H1 (cell line): ENCODE measurements around the gene CDKN3. TPM values are rescaled to one million over a fixed set of nuclear protein-coding genes. Genes with fewer than 3 reads are reported as not detected.

ENCODE experiments used
- CTCF ChIA-PET: fragments of 300-600 bp; sonication (Branson Sonifier 250); formaldehyde crosslinking; loops from one replicate; lab custom pipeline; 2021; ENCODE audit not compliant: partially characterized antibody; lab: Charles Lee
- POLR2A ChIA-PET: fragments of 300-600 bp; sonication (Branson Sonifier 250); formaldehyde crosslinking; loops from one replicate; lab custom pipeline; 2021; ENCODE audit warnings: inconsistent platforms; ENCODE audit not compliant: partially characterized antibody; lab: Charles Lee
- DNase-seq, 2 experiments: peaks; one replicate each; pipeline versions ENCODE4 v3.0.0 to v3.0.0-alpha.2; 2010 to 2022; ENCODE audit warnings: low spot score in 2 of 2, low read depth in 1 of 2, mixed read lengths in 1 of 2
- FAIRE-seq: peaks from 2 replicates; lab custom pipeline; 2011; peaks lifted over from hg19 to GRCh38; lab: Jason Lieb, UNC
- H2AFZ ChIP-seq: 2 replicates; pipeline ENCODE4 v1.8.1; 2012; ENCODE audit warnings: low read length, inconsistent platforms
- H2AK5ac ChIP-seq: 2 replicates; pipeline ENCODE4 v1.6.1; 2013; ENCODE audit warnings: low read depth, low read length
- H2BK120ac ChIP-seq: replicated peaks from 2 replicates; pipeline ENCODE3; 2013; ENCODE audit warnings: low read depth, low read length, inconsistent platforms
- H2BK12ac ChIP-seq: 2 replicates; pipeline ENCODE4 v1.6.1; 2013; ENCODE audit warnings: low read depth, low read length
- H2BK15ac ChIP-seq: 2 replicates; pipeline ENCODE4 v1.6.1; 2013; ENCODE audit warnings: low read length
- H2BK20ac ChIP-seq: 2 replicates; pipeline ENCODE4 v1.6.1; 2013; ENCODE audit warnings: low read length
- H2BK5ac ChIP-seq: 2 replicates; pipeline ENCODE4 v1.6.1; 2013; ENCODE audit warnings: low read depth, low read length
- H3K14ac ChIP-seq: 2 replicates; pipeline ENCODE4 v1.6.1; 2013; ENCODE audit warnings: inconsistent platforms; ENCODE audit not compliant: insufficient read length
- H3K18ac ChIP-seq: 2 replicates; pipeline ENCODE4 v1.6.1; 2013; ENCODE audit warnings: low read length; ENCODE audit errors: extremely low read depth
- H3K23ac ChIP-seq: 2 replicates; pipeline ENCODE4 v1.6.1; 2013; ENCODE audit warnings: inconsistent platforms; ENCODE audit not compliant: insufficient read length
- H3K23me2 ChIP-seq: 2 replicates; pipeline ENCODE4 v1.6.1; 2013; ENCODE audit warnings: low read depth, low read length
- H3K27ac ChIP-seq: 2 replicates; pipeline ENCODE4 v1.6.1; 2011; ENCODE audit warnings: low read depth, low read length, inconsistent platforms
- H3K27me3 ChIP-seq, 4 experiments: replicated peaks in 1 of 4; 1 replicate in 1 of 4; 2 replicates in 3 of 4; pipeline versions ENCODE4 v1.6.1 to v1.8.1; 2011 to 2013; ENCODE audit warnings: low read length in 3 of 4, mild to moderate bottlenecking in 3 of 4, inconsistent platforms in 2 of 4, mixed read lengths in 2 of 4, moderate library complexity in 1 of 4; ENCODE audit not compliant: control insufficient read depth in 3 of 4, insufficient read depth in 3 of 4; ENCODE audit errors: extremely low read depth in 1 of 4
- H3K36me3 ChIP-seq, 4 experiments: 2 replicates each; pipeline versions ENCODE4 v1.6.1 to v1.8.1; 2011 to 2013; ENCODE audit warnings: mild to moderate bottlenecking in 4 of 4, low read length in 3 of 4, moderate library complexity in 2 of 4, control low read depth in 1 of 4, inconsistent platforms in 1 of 4; ENCODE audit not compliant: insufficient read depth in 4 of 4, control insufficient read depth in 2 of 4
- H3K4ac ChIP-seq: replicated peaks from 2 replicates; pipeline ENCODE3; 2013; ENCODE audit warnings: low read length, low read depth, mixed read lengths, inconsistent platforms; ENCODE audit not compliant: insufficient read length
- H3K4me1 ChIP-seq, 4 experiments: replicated peaks in 1 of 4; 1 replicate in 1 of 4; 2 replicates in 3 of 4; pipeline versions ENCODE4 v1.6.1 to v1.8.1; 2011 to 2013; ENCODE audit warnings: low read length in 3 of 4, inconsistent platforms in 2 of 4, mixed read lengths in 1 of 4; ENCODE audit not compliant: insufficient read depth in 4 of 4, control insufficient read depth in 3 of 4
- H3K4me2 ChIP-seq, 2 experiments: 2 replicates each; pipeline versions ENCODE4 v1.6.1 to v1.8.1; 2011 to 2013; ENCODE audit warnings: low read depth in 2 of 2, low read length in 2 of 2, control low read depth in 1 of 2, inconsistent platforms in 1 of 2, mild to moderate bottlenecking in 1 of 2; ENCODE audit not compliant: insufficient read depth in 1 of 2
- H3K4me3 ChIP-seq, 4 experiments: fragments of 200-600, 300-600 bp in 1 of 4; sonication (generic), shearing (Covaris generic), sonication (Bioruptor Twin) in 1 of 4; 2 replicates each; pipeline versions ENCODE4 v1.5.1 to v1.8.1; 2011 to 2016; ENCODE audit warnings: low read length in 4 of 4, low read depth in 3 of 4, control low read depth in 2 of 4, inconsistent platforms in 2 of 4, mild to moderate bottlenecking in 2 of 4, mixed read lengths in 1 of 4, moderate library complexity in 1 of 4; ENCODE audit not compliant: insufficient read depth in 2 of 4; ENCODE audit errors: extremely low read depth in 1 of 4
- H3K56ac ChIP-seq: replicated peaks from 2 replicates; pipeline ENCODE3; 2013; ENCODE audit warnings: low read depth, mild to moderate bottlenecking, mixed read lengths, low read length, inconsistent platforms; ENCODE audit not compliant: insufficient read length
- H3K79me1 ChIP-seq: 2 replicates; pipeline ENCODE4 v1.6.1; 2013; ENCODE audit warnings: low read depth, low read length, control low read depth
- H3K79me2 ChIP-seq, 2 experiments: 2 replicates each; pipeline versions ENCODE4 v1.6.1 to v1.8.1; 2012 to 2013; ENCODE audit warnings: low read length in 2 of 2, mild to moderate bottlenecking in 2 of 2, inconsistent platforms in 1 of 2; ENCODE audit not compliant: insufficient read depth in 2 of 2, control insufficient read depth in 1 of 2
- H3K9ac ChIP-seq, 4 experiments: replicated peaks in 1 of 4; 1 replicate in 1 of 4; 2 replicates in 3 of 4; pipeline versions ENCODE4 v1.6.1 to v1.8.1; 2011 to 2013; ENCODE audit warnings: low read depth in 3 of 4, low read length in 3 of 4, control low read depth in 2 of 4, mild to moderate bottlenecking in 2 of 4, moderate library complexity in 2 of 4, inconsistent platforms in 1 of 4; ENCODE audit errors: extremely low read depth in 1 of 4
- H3K9me3 ChIP-seq, 2 experiments: 2 replicates each; pipeline versions ENCODE4 v1.6.1 to v1.8.1; 2012 to 2013; ENCODE audit warnings: mild to moderate bottlenecking in 2 of 2, moderate library complexity in 2 of 2, control low read depth in 1 of 2, inconsistent platforms in 1 of 2, low read depth in 1 of 2, low read length in 1 of 2, mixed read lengths in 1 of 2; ENCODE audit not compliant: insufficient read depth in 2 of 2
- H4K20me1 ChIP-seq, 2 experiments: replicated peaks in 1 of 2; 2 replicates each; pipeline versions ENCODE3 to v1.8.1; 2011 to 2013; ENCODE audit warnings: inconsistent platforms in 2 of 2, low read length in 2 of 2, mild to moderate bottlenecking in 1 of 2; ENCODE audit not compliant: insufficient read depth in 2 of 2, control insufficient read depth in 1 of 2
- H4K5ac ChIP-seq: 2 replicates; pipeline ENCODE4 v1.6.1; 2013; ENCODE audit warnings: low read length, low read depth, mixed read lengths, inconsistent platforms; ENCODE audit not compliant: insufficient read length
- H4K8ac ChIP-seq: 2 replicates; pipeline ENCODE4 v1.8.0; 2013; ENCODE audit warnings: mild to moderate bottlenecking, moderate library complexity, low read length, inconsistent platforms; ENCODE audit not compliant: insufficient read depth; ENCODE audit errors: extremely low read depth
- H4K91ac ChIP-seq: replicated peaks from 2 replicates; pipeline ENCODE3; 2013; ENCODE audit warnings: low read length, mixed read lengths, inconsistent platforms; ENCODE audit not compliant: insufficient read length
- BACH1 ChIP-seq: IDR thresholded peaks from 2 replicates; pipeline ENCODE4 v1.6.1; 2012; ENCODE audit warnings: low read length, improper control_type of control experiment
- EP300 ChIP-seq, 2 experiments: IDR thresholded peaks; 1 replicate in 1 of 2; 2 replicates in 1 of 2; pipeline ENCODE4 v1.6.1; 2011 to 2012; ENCODE audit warnings: low read depth in 2 of 2, low read length in 2 of 2, mild to moderate bottlenecking in 2 of 2, borderline replicate concordance in 1 of 2, inconsistent platforms in 1 of 2, moderate library complexity in 1 of 2
- HDAC2 ChIP-seq, 2 experiments: fragments of 300-600 bp in 1 of 2; sonication (generic) in 1 of 2; IDR thresholded peaks; 2 replicates each; pipeline ENCODE4 v1.6.1; 2011 to 2012; ENCODE audit warnings: low read depth in 2 of 2, low read length in 2 of 2, mild to moderate bottlenecking in 2 of 2, moderate library complexity in 2 of 2, borderline replicate concordance in 1 of 2, inconsistent platforms in 1 of 2
- HDAC6 ChIP-seq: IDR thresholded peaks from one replicate; pipeline ENCODE4 v1.7.1; 2012; ENCODE audit warnings: low read depth, mild to moderate bottlenecking, inconsistent platforms, low read length, moderate library complexity
- MAX ChIP-seq: IDR thresholded peaks from 2 replicates; pipeline ENCODE4 v1.6.1; 2012; ENCODE audit warnings: inconsistent platforms
- RAD21 ChIP-seq, 2 experiments: IDR thresholded peaks in 1 of 2; conservative IDR thresholded peaks in 1 of 2; 2 replicates each; pipeline ENCODE4 v1.6.1; 2011; ENCODE audit warnings: low read depth in 2 of 2, low read length in 2 of 2, improper control_type of control experiment in 1 of 2, inconsistent platforms in 1 of 2, mild to moderate bottlenecking in 1 of 2, moderate library complexity in 1 of 2
- SP1 ChIP-seq: IDR thresholded peaks from 2 replicates; pipeline ENCODE4 v1.6.1; 2011; ENCODE audit warnings: low read depth, low read length
- SP4 ChIP-seq: IDR thresholded peaks from 2 replicates; pipeline ENCODE4 v1.6.1; 2012; ENCODE audit warnings: low read length, inconsistent platforms
- TCF12 ChIP-seq: IDR thresholded peaks from 2 replicates; pipeline ENCODE4 v1.6.1; 2011; ENCODE audit warnings: low read depth, mild to moderate bottlenecking, low read length
- YY1 ChIP-seq: IDR thresholded peaks from 2 replicates; pipeline ENCODE4 v1.6.1; 2011; ENCODE audit warnings: low read depth, mild to moderate bottlenecking, low read length
- WGBS, 2 experiments: shearing (Covaris generic) in 1 of 2; methylation state at CpG; one replicate each; pipeline versions ENCODE4 v1.1.6 to v1.1.7; 2013 to 2015; ENCODE audit warnings: low lambda C conversion rate in 2 of 2, mixed read lengths in 2 of 2, inconsistent platforms in 1 of 2, low coverage in 1 of 2, missing lambda C conversion rate in 1 of 2; ENCODE audit not compliant: insufficient replicate concordance in 2 of 2, insufficient coverage in 1 of 2, insufficient read length in 1 of 2; ENCODE audit errors: extremely low coverage in 1 of 2, missing lambda C conversion rate in 1 of 2; 5-methylcytosine and 5-hydroxymethylcytosine counted together
- polyA plus RNA-seq, 7 experiments: library from polyadenylated mRNA; depleted of rRNA in 3 of 7; stranded (reverse) in 5 of 7; unstranded in 2 of 7; fragments of >200 nt in 5 of 7; fragments of 200-250 nt in 2 of 7; gene quantifications; 1 replicate in 5 of 7; 2 replicates in 1 of 7; 4 replicates in 1 of 7; pipeline versions ENCODE4 v1.2.1 to v1.2.3, GENCODE V29; 2011 to 2013; ENCODE audit warnings: missing spikeins in 2 of 7, mixed read lengths in 2 of 7
- total RNA-seq: library from RNA; stranded (reverse); fragmentation: NEBNext Ultra II Directional; extraction: Animal tissue kit (Norgen Biotek cat#: 25700); gene quantifications from 2 replicates; pipeline ENCODE4 v1.2.1, GENCODE V29; 2021

Gene CDKN3
- total and polyA plus RNA-seq, 2 of the 8 experiments (the other 6 are each of a cell fraction or from before 2014, with no cell fraction given) = 43.5 to 48.3 TPM

GRCh38 chr14:54385556-54385955, 11.3 kb upstream of the CDKN3 start:
- Histone ChIP-seq H2BK12ac (no peak overlapping the region), H3K23ac (no peak overlapping the region), H3K36me3 (no peaks in the 10 kb centered on the region), H3K4me3 (no peak overlapping the region), H3K27ac (no peak overlapping the region), H4K5ac (no peak overlapping the region), H3K56ac (no peak overlapping the region), H2BK5ac (no peak overlapping the region), H4K91ac (no peak overlapping the region), H4K8ac (no peak overlapping the region), H3K9me3 (no peaks in the 10 kb centered on the region), H3K4me2 (no peak overlapping the region), H3K18ac (no peak overlapping the region), H3K27me3 (no peaks in the 10 kb centered on the region), H3K14ac (no peak overlapping the region), H2BK120ac (no peak overlapping the region), H4K20me1 (no peaks in the 10 kb centered on the region), H2BK15ac (no peak overlapping the region), H2AFZ (no peak overlapping the region), H3K79me1 (no peaks in the 10 kb centered on the region), H2BK20ac (no peak overlapping the region), H3K4ac (no peak overlapping the region), H3K4me1 (no peaks in the 10 kb centered on the region), H3K23me2 (no peaks in the 10 kb centered on the region), H2AK5ac (no peak overlapping the region), H3K9ac (no peak overlapping the region), H3K79me2 (no peaks in the 10 kb centered on the region)
- POLR2A ChIA-PET = no interaction called here
- FAIRE-seq = no peak
- TF ChIP-seq SP1 (no peak), EP300 (IDR thresholded peaks at IDR 0.05; ENCODE audit: borderline replicate concordance in 1 of 2, low read depth in 2 of 2, low read length in 2 of 2) (no peak), RAD21 (IDR thresholded peaks at IDR 0.05 in 1 of 2, conservative IDR thresholded peaks at IDR 0.05 in 1 of 2; ENCODE audit: low read depth in 2 of 2, low read length in 2 of 2) (no peak), MAX (no peak), YY1 (no peak), TCF12 (no peak), HDAC2 (IDR thresholded peaks at IDR 0.05; ENCODE audit: borderline replicate concordance in 1 of 2, low read depth in 2 of 2, low read length in 2 of 2) (no peak), SP4 (no peak), BACH1 (no peak), HDAC6 (no peak)
- CTCF ChIA-PET = no interaction called here
- DNase-seq = no peak
- 97% methylated on average over 4 of the region's 4 CpGs; no CpG with 5 or more reads in 1 of the 2 experiments for WGBS, 2 experiments
